H1 (cell line): ENCODE data around the gene TTLL7. TPM values are rescaled to one million over a fixed set of nuclear protein-coding genes. Genes with fewer than 3 reads are reported as not detected.

Experiments used
- CTCF ChIA-PET: fragments of 300-600 bp; sonication (Branson Sonifier 250); formaldehyde crosslinking; loops from one replicate; lab custom pipeline; 2021; ENCODE audit not compliant: partially characterized antibody; lab: Charles Lee
- POLR2A ChIA-PET: fragments of 300-600 bp; sonication (Branson Sonifier 250); formaldehyde crosslinking; loops from one replicate; lab custom pipeline; 2021; ENCODE audit warnings: inconsistent platforms; ENCODE audit not compliant: partially characterized antibody; lab: Charles Lee
- DNase-seq, 2 experiments: peaks; one replicate each; pipeline versions ENCODE4 v3.0.0 to v3.0.0-alpha.2; 2010 to 2022; ENCODE audit warnings: low spot score in 2 of 2, low read depth in 1 of 2, mixed read lengths in 1 of 2
- FAIRE-seq: peaks from 2 replicates; lab custom pipeline; 2011; peaks lifted over from hg19 to GRCh38; lab: Jason Lieb, UNC
- H2AFZ ChIP-seq: 2 replicates; pipeline ENCODE4 v1.8.1; 2012; ENCODE audit warnings: low read length, inconsistent platforms
- H2AK5ac ChIP-seq: 2 replicates; pipeline ENCODE4 v1.6.1; 2013; ENCODE audit warnings: low read depth, low read length
- H2BK120ac ChIP-seq: replicated peaks from 2 replicates; pipeline ENCODE3; 2013; ENCODE audit warnings: low read depth, low read length, inconsistent platforms
- H2BK12ac ChIP-seq: 2 replicates; pipeline ENCODE4 v1.6.1; 2013; ENCODE audit warnings: low read depth, low read length
- H2BK15ac ChIP-seq: 2 replicates; pipeline ENCODE4 v1.6.1; 2013; ENCODE audit warnings: low read length
- H2BK20ac ChIP-seq: 2 replicates; pipeline ENCODE4 v1.6.1; 2013; ENCODE audit warnings: low read length
- H2BK5ac ChIP-seq: 2 replicates; pipeline ENCODE4 v1.6.1; 2013; ENCODE audit warnings: low read depth, low read length
- H3K14ac ChIP-seq: 2 replicates; pipeline ENCODE4 v1.6.1; 2013; ENCODE audit warnings: inconsistent platforms; ENCODE audit not compliant: insufficient read length
- H3K18ac ChIP-seq: 2 replicates; pipeline ENCODE4 v1.6.1; 2013; ENCODE audit warnings: low read length; ENCODE audit errors: extremely low read depth
- H3K23ac ChIP-seq: 2 replicates; pipeline ENCODE4 v1.6.1; 2013; ENCODE audit warnings: inconsistent platforms; ENCODE audit not compliant: insufficient read length
- H3K23me2 ChIP-seq: 2 replicates; pipeline ENCODE4 v1.6.1; 2013; ENCODE audit warnings: low read depth, low read length
- H3K27ac ChIP-seq: 2 replicates; pipeline ENCODE4 v1.6.1; 2011; ENCODE audit warnings: low read depth, low read length, inconsistent platforms
- H3K27me3 ChIP-seq, 4 experiments: replicated peaks in 1 of 4; 1 replicate in 1 of 4; 2 replicates in 3 of 4; pipeline versions ENCODE4 v1.6.1 to v1.8.1; 2011 to 2013; ENCODE audit warnings: low read length in 3 of 4, mild to moderate bottlenecking in 3 of 4, inconsistent platforms in 2 of 4, mixed read lengths in 2 of 4, moderate library complexity in 1 of 4; ENCODE audit not compliant: control insufficient read depth in 3 of 4, insufficient read depth in 3 of 4; ENCODE audit errors: extremely low read depth in 1 of 4
- H3K36me3 ChIP-seq, 4 experiments: 2 replicates each; pipeline versions ENCODE4 v1.6.1 to v1.8.1; 2011 to 2013; ENCODE audit warnings: mild to moderate bottlenecking in 4 of 4, low read length in 3 of 4, moderate library complexity in 2 of 4, control low read depth in 1 of 4, inconsistent platforms in 1 of 4; ENCODE audit not compliant: insufficient read depth in 4 of 4, control insufficient read depth in 2 of 4
- H3K4ac ChIP-seq: replicated peaks from 2 replicates; pipeline ENCODE3; 2013; ENCODE audit warnings: low read length, low read depth, mixed read lengths, inconsistent platforms; ENCODE audit not compliant: insufficient read length
- H3K4me1 ChIP-seq, 4 experiments: replicated peaks in 1 of 4; 1 replicate in 1 of 4; 2 replicates in 3 of 4; pipeline versions ENCODE4 v1.6.1 to v1.8.1; 2011 to 2013; ENCODE audit warnings: low read length in 3 of 4, inconsistent platforms in 2 of 4, mixed read lengths in 1 of 4; ENCODE audit not compliant: insufficient read depth in 4 of 4, control insufficient read depth in 3 of 4
- H3K4me2 ChIP-seq, 2 experiments: 2 replicates each; pipeline versions ENCODE4 v1.6.1 to v1.8.1; 2011 to 2013; ENCODE audit warnings: low read depth in 2 of 2, low read length in 2 of 2, control low read depth in 1 of 2, inconsistent platforms in 1 of 2, mild to moderate bottlenecking in 1 of 2; ENCODE audit not compliant: insufficient read depth in 1 of 2
- H3K4me3 ChIP-seq, 4 experiments: fragments of 200-600, 300-600 bp in 1 of 4; sonication (generic), shearing (Covaris generic), sonication (Bioruptor Twin) in 1 of 4; 2 replicates each; pipeline versions ENCODE4 v1.5.1 to v1.8.1; 2011 to 2016; ENCODE audit warnings: low read length in 4 of 4, low read depth in 3 of 4, control low read depth in 2 of 4, inconsistent platforms in 2 of 4, mild to moderate bottlenecking in 2 of 4, mixed read lengths in 1 of 4, moderate library complexity in 1 of 4; ENCODE audit not compliant: insufficient read depth in 2 of 4; ENCODE audit errors: extremely low read depth in 1 of 4
- H3K56ac ChIP-seq: replicated peaks from 2 replicates; pipeline ENCODE3; 2013; ENCODE audit warnings: low read depth, mild to moderate bottlenecking, mixed read lengths, low read length, inconsistent platforms; ENCODE audit not compliant: insufficient read length
- H3K79me1 ChIP-seq: 2 replicates; pipeline ENCODE4 v1.6.1; 2013; ENCODE audit warnings: low read depth, low read length, control low read depth
- H3K79me2 ChIP-seq, 2 experiments: 2 replicates each; pipeline versions ENCODE4 v1.6.1 to v1.8.1; 2012 to 2013; ENCODE audit warnings: low read length in 2 of 2, mild to moderate bottlenecking in 2 of 2, inconsistent platforms in 1 of 2; ENCODE audit not compliant: insufficient read depth in 2 of 2, control insufficient read depth in 1 of 2
- H3K9ac ChIP-seq, 4 experiments: replicated peaks in 1 of 4; 1 replicate in 1 of 4; 2 replicates in 3 of 4; pipeline versions ENCODE4 v1.6.1 to v1.8.1; 2011 to 2013; ENCODE audit warnings: low read depth in 3 of 4, low read length in 3 of 4, control low read depth in 2 of 4, mild to moderate bottlenecking in 2 of 4, moderate library complexity in 2 of 4, inconsistent platforms in 1 of 4; ENCODE audit errors: extremely low read depth in 1 of 4
- H3K9me3 ChIP-seq, 2 experiments: 2 replicates each; pipeline versions ENCODE4 v1.6.1 to v1.8.1; 2012 to 2013; ENCODE audit warnings: mild to moderate bottlenecking in 2 of 2, moderate library complexity in 2 of 2, control low read depth in 1 of 2, inconsistent platforms in 1 of 2, low read depth in 1 of 2, low read length in 1 of 2, mixed read lengths in 1 of 2; ENCODE audit not compliant: insufficient read depth in 2 of 2
- H4K20me1 ChIP-seq, 2 experiments: replicated peaks in 1 of 2; 2 replicates each; pipeline versions ENCODE3 to v1.8.1; 2011 to 2013; ENCODE audit warnings: inconsistent platforms in 2 of 2, low read length in 2 of 2, mild to moderate bottlenecking in 1 of 2; ENCODE audit not compliant: insufficient read depth in 2 of 2, control insufficient read depth in 1 of 2
- H4K5ac ChIP-seq: 2 replicates; pipeline ENCODE4 v1.6.1; 2013; ENCODE audit warnings: low read length, low read depth, mixed read lengths, inconsistent platforms; ENCODE audit not compliant: insufficient read length
- H4K8ac ChIP-seq: 2 replicates; pipeline ENCODE4 v1.8.0; 2013; ENCODE audit warnings: mild to moderate bottlenecking, moderate library complexity, low read length, inconsistent platforms; ENCODE audit not compliant: insufficient read depth; ENCODE audit errors: extremely low read depth
- H4K91ac ChIP-seq: replicated peaks from 2 replicates; pipeline ENCODE3; 2013; ENCODE audit warnings: low read length, mixed read lengths, inconsistent platforms; ENCODE audit not compliant: insufficient read length
- CBX5 ChIP-seq: fragments of 300-800, 300-1000 bp; sonication (generic); IDR thresholded peaks from 2 replicates; pipeline ENCODE4 v1.7.1; 2016; ENCODE audit warnings: antibody characterized with exemption, low read length, low read depth
- TCF12 ChIP-seq: IDR thresholded peaks from 2 replicates; pipeline ENCODE4 v1.6.1; 2011; ENCODE audit warnings: low read depth, mild to moderate bottlenecking, low read length
- WGBS, 2 experiments: shearing (Covaris generic) in 1 of 2; methylation state at CpG; one replicate each; pipeline versions ENCODE4 v1.1.6 to v1.1.7; 2013 to 2015; ENCODE audit warnings: low lambda C conversion rate in 2 of 2, mixed read lengths in 2 of 2, inconsistent platforms in 1 of 2, low coverage in 1 of 2, missing lambda C conversion rate in 1 of 2; ENCODE audit not compliant: insufficient replicate concordance in 2 of 2, insufficient coverage in 1 of 2, insufficient read length in 1 of 2; ENCODE audit errors: extremely low coverage in 1 of 2, missing lambda C conversion rate in 1 of 2; 5-methylcytosine and 5-hydroxymethylcytosine counted together
- polyA plus RNA-seq, 7 experiments: library from polyadenylated mRNA; depleted of rRNA in 3 of 7; stranded (reverse) in 5 of 7; unstranded in 2 of 7; fragments of >200 nt in 5 of 7; fragments of 200-250 nt in 2 of 7; gene quantifications; 1 replicate in 5 of 7; 2 replicates in 1 of 7; 4 replicates in 1 of 7; pipeline versions ENCODE4 v1.2.1 to v1.2.3, GENCODE V29; 2011 to 2013; ENCODE audit warnings: missing spikeins in 2 of 7, mixed read lengths in 2 of 7
- total RNA-seq: library from RNA; stranded (reverse); fragmentation: NEBNext Ultra II Directional; extraction: Animal tissue kit (Norgen Biotek cat#: 25700); gene quantifications from 2 replicates; pipeline ENCODE4 v1.2.1, GENCODE V29; 2021

The TTLL7 gene
- total and polyA plus RNA-seq, 2 of the 8 experiments (the other 6 are each of a cell fraction or from before 2014, with no cell fraction given), result 1.9 to 7.9 TPM

GRCh38 chr1:83846138-83846537, 152.8 kb downstream of the TTLL7 start:
- H2BK15ac ChIP-seq, result no peak overlapping the region
- H3K27me3 ChIP-seq, result no peaks in the 10 kb centered on the region
- H3K79me2 ChIP-seq, result no peaks in the 10 kb centered on the region
- H3K14ac ChIP-seq, result no peak overlapping the region
- no peak overlapping the region for H3K4me2 ChIP-seq
- no peak overlapping the region for H3K4ac ChIP-seq
- H3K27ac ChIP-seq, result no peak overlapping the region
- H3K23ac ChIP-seq, result no peak overlapping the region
- H4K91ac ChIP-seq, result no peak overlapping the region
- WGBS, 2 experiments, result 89% methylated on average over 1 of the region's 1 CpG; no CpG with 5 or more reads in 1 of the 2 experiments
- CTCF ChIA-PET, result no interaction called here
- no peaks in the 10 kb centered on the region for H3K36me3 ChIP-seq
- POLR2A ChIA-PET, result no interaction called here
- H3K9ac ChIP-seq, result no peak overlapping the region
- H4K8ac ChIP-seq, result no peak overlapping the region
- no peak overlapping the region for H3K18ac ChIP-seq
- no peak overlapping the region for H3K4me3 ChIP-seq
- no peak overlapping the region for H3K56ac ChIP-seq
- no peaks in the 10 kb centered on the region for H3K23me2 ChIP-seq
- no peaks in the 10 kb centered on the region for H4K20me1 ChIP-seq
- H4K5ac ChIP-seq, result no peak overlapping the region
- no peaks in the 10 kb centered on the region for H3K4me1 ChIP-seq
- H3K79me1 ChIP-seq, result no peaks in the 10 kb centered on the region
- H2AK5ac ChIP-seq, result no peak overlapping the region
- no peaks in the 10 kb centered on the region for H3K9me3 ChIP-seq
- H2BK120ac ChIP-seq, result no peak overlapping the region
- no peak for DNase-seq
- no peak overlapping the region for H2BK5ac ChIP-seq
- TF ChIP-seq CBX5, result no peak
- TF ChIP-seq TCF12, result no peak
- no peak overlapping the region for H2AFZ ChIP-seq
- no peak overlapping the region for H2BK12ac ChIP-seq
- no peak overlapping the region for H2BK20ac ChIP-seq
- FAIRE-seq, result no peak
